ENCODE results near the gene SNAPIN.

- TF ChIP-seq CTCF (IDR thresholded peaks at IDR 0.05) (no peak), POLR2A (IDR thresholded peaks at IDR 0.05) (no peak)
These were observed 24.2 kb downstream of the SNAPIN start for GRCh38 chr1:153682730-153683129.

All from right lobe of liver (tissue), 4 donors.